ENCODE results near the gene FGFBP1. TPM values are rescaled to one million over a fixed set of nuclear protein-coding genes. Genes with fewer than 3 reads are reported as not detected.

FGFBP1 gene
- total RNA-seq, 1 donor from 2014 or later, result 1.2 TPM

GRCh38 chr4:15894921-15895916 lies 43.3 kb downstream of the FGFBP1 start:
- ATAC-seq (no peak), DNase-seq (no peak)
- intact Hi-C loops (cut with DNase I), result no loop called here
- no peaks in the 10 kb centered on the region for H3K36me3 ChIP-seq
- no peaks in the 10 kb centered on the region for H3K9me3 ChIP-seq
- TF ChIP-seq CTCF (IDR thresholded peaks at IDR 0.05), result no peak
- no peaks in the 10 kb centered on the region for H3K4me1 ChIP-seq
- no peak overlapping the region for H3K4me3 ChIP-seq
- no peak overlapping the region for H3K27ac ChIP-seq
- H3K27me3 ChIP-seq (ENCODE audit: low read depth), result no peaks in the 10 kb centered on the region

- no peaks in the 10 kb centered on the region for H3K9me3 ChIP-seq
- no peak for TF ChIP-seq CTCF (IDR thresholded peaks at IDR 0.05)
- intact Hi-C loops (cut with DNase I), result no loop called here
Observed at GRCh38 chr4:15894393-15894792, 44.1 kb downstream of the FGFBP1 start.

DNA sequence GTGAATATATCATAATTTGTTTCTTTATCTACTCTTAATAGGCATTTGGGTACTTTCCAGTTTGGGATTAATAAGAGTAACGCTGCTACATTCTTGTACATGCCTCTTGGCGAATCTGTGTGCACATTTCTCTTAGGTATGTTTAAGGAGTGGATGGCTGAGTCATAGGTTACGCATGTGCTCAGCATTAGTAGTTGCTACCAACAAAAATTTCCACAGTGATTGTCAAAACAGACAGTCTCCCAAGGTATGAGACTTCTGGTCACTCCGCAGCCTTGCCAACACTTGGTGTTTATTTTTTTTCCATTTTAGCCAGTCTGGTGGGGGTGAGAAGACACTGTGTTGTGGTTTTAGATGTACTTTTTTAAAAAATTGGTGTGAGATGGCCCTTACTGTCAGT lies 44.6 kb downstream of the FGFBP1 start:
- DNase-seq (no peak), ATAC-seq (peak; percentile 91 to 94)
- TF ChIP-seq CTCF (IDR thresholded peaks at IDR 0.05), result no peak

More at GRCh38 chr4:15894393-15894792, 44.1 kb downstream of the FGFBP1 start:
- no peaks in the 10 kb centered on the region for H3K36me3 ChIP-seq
- no peak overlapping the region for H3K27ac ChIP-seq
- ATAC-seq (no peak), DNase-seq (no peak)
- H3K4me1 ChIP-seq, result no peaks in the 10 kb centered on the region
- no peak overlapping the region for H3K4me3 ChIP-seq
- H3K27me3 ChIP-seq (ENCODE audit: low read depth), result no peaks in the 10 kb centered on the region

DNA sequence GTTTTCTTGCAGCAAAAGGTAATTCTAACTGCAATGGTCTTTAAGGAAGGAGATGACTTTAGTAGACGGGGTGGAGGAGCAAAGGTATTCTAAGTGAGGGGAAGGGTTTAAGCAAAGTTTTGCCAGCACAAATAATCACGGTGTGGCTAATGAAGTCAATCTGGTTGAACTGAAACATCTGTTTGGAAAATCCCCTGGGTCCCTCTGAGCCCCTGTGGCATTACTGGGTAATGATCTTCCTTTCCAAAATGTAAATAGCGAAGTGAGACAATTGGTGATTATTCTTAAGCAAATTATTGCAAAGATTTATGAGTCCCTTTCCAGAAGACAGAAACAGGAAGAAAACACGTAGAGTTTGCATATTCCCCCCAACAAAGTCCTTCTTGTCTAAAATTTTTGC lies 47.2 kb downstream of the FGFBP1 start:
- Histone ChIP-seq H3K36me3 (no peaks in the 10 kb centered on the region), H3K27ac (no peak overlapping the region), H3K4me3 (no peak overlapping the region), H3K9me3 (no peaks in the 10 kb centered on the region), H3K4me1 (no peaks in the 10 kb centered on the region), H3K27me3 (ENCODE audit: low read depth) (no peaks in the 10 kb centered on the region)
- ATAC-seq (no peak), DNase-seq (no peak)
- TF ChIP-seq CTCF (IDR thresholded peaks at IDR 0.05), result no peak
- intact Hi-C loops (cut with DNase I), result no loop called here

More for the DNA sequence above, 44.6 kb downstream of the FGFBP1 start:
- intact Hi-C loops (cut with DNase I), result no loop called here
- Histone ChIP-seq H3K36me3 (no peaks in the 10 kb centered on the region), H3K4me3 (no peak overlapping the region), H3K27me3 (ENCODE audit: low read depth) (no peaks in the 10 kb centered on the region), H3K9me3 (no peaks in the 10 kb centered on the region), H3K4me1 (no peaks in the 10 kb centered on the region), H3K27ac (no peak overlapping the region)

DNA sequence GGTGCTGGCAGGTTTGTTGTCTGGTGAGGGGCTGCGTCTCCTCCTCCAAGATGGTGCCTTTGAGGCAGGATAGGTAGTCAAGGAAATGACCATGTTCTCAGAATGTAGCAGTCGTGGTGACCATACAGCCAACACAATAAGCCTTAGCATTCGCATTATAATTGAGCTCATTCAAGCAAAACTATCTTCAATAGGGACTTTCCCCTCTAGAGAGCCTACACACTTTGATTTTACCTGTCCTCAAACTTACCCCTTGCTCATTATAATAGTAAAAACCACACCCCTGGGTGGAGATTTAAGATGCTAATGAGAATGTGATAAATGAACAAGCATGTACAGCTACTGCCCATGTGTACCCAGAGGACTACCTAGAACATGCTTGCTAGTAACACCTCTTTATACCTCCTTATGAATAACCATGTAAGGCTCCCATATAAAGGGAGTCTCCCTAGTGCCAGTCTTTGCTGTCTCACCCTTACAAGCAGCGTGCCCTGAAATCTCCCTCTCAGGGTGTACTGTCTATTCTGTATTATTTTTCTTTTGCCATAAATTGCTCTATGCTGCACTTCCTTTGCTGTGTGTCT lies 48.2 kb downstream of the FGFBP1 start:
- no peak for ATAC-seq
- intact Hi-C loops (cut with DNase I), result no loop called here

More for the DNA sequence above, 48.2 kb downstream of the FGFBP1 start:
- H3K27me3 ChIP-seq (ENCODE audit: low read depth), result no peaks in the 10 kb centered on the region
- no peak overlapping the region for H3K27ac ChIP-seq
- H3K4me1 ChIP-seq, result no peaks in the 10 kb centered on the region
- H3K4me3 ChIP-seq, result no peak overlapping the region
- no peak for DNase-seq
- no peaks in the 10 kb centered on the region for H3K36me3 ChIP-seq
- no peak for TF ChIP-seq CTCF (IDR thresholded peaks at IDR 0.05)
- H3K9me3 ChIP-seq, result no peaks in the 10 kb centered on the region

All from lower lobe of right lung (tissue), 2 donors.